Neural cell (in vitro differentiated cells): ENCODE data around the gene PPP3CA. TPM values are rescaled to one million over a fixed set of nuclear protein-coding genes. Genes with fewer than 3 reads are reported as not detected.

Experiments
- H2AFZ ChIP-seq: fragments of 200-600, 300-800 bp; sonication (generic), shearing (Covaris generic); 2 replicates; pipeline ENCODE4 v1.6.0; 2014; ENCODE audit warnings: low read depth, mild to moderate bottlenecking, antibody characterized with exemption, low read length, moderate library complexity
- H3F3A ChIP-seq: fragments of 200-600 bp; shearing (Covaris generic); 2 replicates; pipeline ENCODE4 v1.6.1; 2016; ENCODE audit warnings: mild to moderate bottlenecking, moderate library complexity, mixed read lengths, antibody characterized with exemption, low read length; ENCODE audit not compliant: insufficient read depth, poor library complexity, severe bottlenecking
- H3K27ac ChIP-seq: fragments of 200-600, 300-800 bp; sonication (generic), shearing (Covaris generic); 2 replicates; pipeline ENCODE4 v1.5.1; 2014; ENCODE audit warnings: mild to moderate bottlenecking, low read length, moderate library complexity
- H3K27me3 ChIP-seq: fragments of 300-800, 200-600 bp; sonication (generic), shearing (Covaris generic); 2 replicates; pipeline ENCODE4 v1.6.0; 2014; ENCODE audit warnings: mild to moderate bottlenecking, low read depth, low read length, moderate library complexity; ENCODE audit not compliant: insufficient read depth
- H3K36me3 ChIP-seq: fragments of 300-800, 200-600 bp; sonication (generic), shearing (Covaris generic); 2 replicates; pipeline ENCODE4 v1.5.1; 2014; ENCODE audit warnings: mild to moderate bottlenecking, antibody characterized with exemption, low read length, moderate library complexity; ENCODE audit not compliant: insufficient read depth
- H3K4me2 ChIP-seq: fragments of 300-800, 200-600 bp; sonication (generic), shearing (Covaris generic); 2 replicates; pipeline ENCODE4 v1.6.0; 2014; ENCODE audit warnings: mild to moderate bottlenecking, low read length
- H3K4me3 ChIP-seq: fragments of 300-800, 200-600 bp; sonication (generic), shearing (Covaris generic); 2 replicates; pipeline ENCODE4 v1.5.1; 2014; ENCODE audit warnings: mild to moderate bottlenecking, low read length, moderate library complexity
- H3K79me2 ChIP-seq: fragments of 200-600 bp; shearing (Covaris generic); replicated peaks from 2 replicates; pipeline ENCODE4 v1.6.0; 2014; ENCODE audit warnings: mild to moderate bottlenecking, low read length, moderate library complexity; ENCODE audit not compliant: insufficient read depth
- H3K9ac ChIP-seq: fragments of 300-800, 200-600 bp; sonication (generic), shearing (Covaris generic); 2 replicates; pipeline ENCODE4 v1.6.1; 2016; ENCODE audit warnings: mild to moderate bottlenecking, low read length, mixed read lengths
- H3K9me2 ChIP-seq: fragments of 200-600 bp; shearing (Covaris generic); 2 replicates; pipeline ENCODE4 v1.6.1; 2016; ENCODE audit warnings: mild to moderate bottlenecking, low read length, mixed read lengths; ENCODE audit not compliant: insufficient read depth
- H3K9me3 ChIP-seq: fragments of 200-600, 300-800 bp; sonication (generic), shearing (Covaris generic); 2 replicates; pipeline ENCODE4 v1.6.1; 2016; ENCODE audit warnings: mild to moderate bottlenecking, mixed run types, low read length, moderate library complexity, mixed read lengths
- H4K20me1 ChIP-seq: fragments of 200-600 bp; shearing (Covaris generic); 2 replicates; pipeline ENCODE4 v1.6.1; 2016; ENCODE audit warnings: mild to moderate bottlenecking, mixed run types; ENCODE audit not compliant: insufficient read depth
- CTCF ChIP-seq: fragments of 450-650 bp; IDR thresholded peaks from 2 replicates; pipeline ENCODE4 v1.5.1; 2014; ENCODE audit warnings: antibody characterized with exemption, mild to moderate bottlenecking, moderate library complexity; ENCODE audit not compliant: poor library complexity, severe bottlenecking
- EP300 ChIP-seq: fragments of 450-650 bp; conservative IDR thresholded peaks from 2 replicates; pipeline ENCODE4 v1.6.1; 2014; ENCODE audit warnings: antibody characterized with exemption, mild to moderate bottlenecking, moderate library complexity; ENCODE audit not compliant: poor library complexity, severe bottlenecking
- EZH2 ChIP-seq: fragments of 200-600, 300-800 bp; shearing (Covaris generic), sonication (generic); IDR thresholded peaks from 2 replicates; pipeline ENCODE4 v1.6.1; 2014; ENCODE audit warnings: antibody characterized with exemption, low read length, borderline replicate concordance, mild to moderate bottlenecking; ENCODE audit not compliant: insufficient read depth, poor library complexity, severe bottlenecking
- MXI1 ChIP-seq: fragments of 450-650 bp; conservative IDR thresholded peaks from 2 replicates; pipeline ENCODE4 v1.6.1; 2014; ENCODE audit warnings: antibody characterized with exemption, mild to moderate bottlenecking; ENCODE audit not compliant: poor library complexity, severe bottlenecking
- POLR2AphosphoS5 ChIP-seq: IDR thresholded peaks from 2 replicates; pipeline ENCODE4 v1.6.1; 2012
- RAD21 ChIP-seq: fragments of 450-650 bp; conservative IDR thresholded peaks from 2 replicates; pipeline ENCODE4 v1.6.1; 2014; ENCODE audit warnings: antibody characterized with exemption, mild to moderate bottlenecking, moderate library complexity
- REST ChIP-seq: IDR thresholded peaks from 2 replicates; pipeline ENCODE4 v1.6.1; 2012; ENCODE audit warnings: borderline replicate concordance
- SMC3 ChIP-seq: fragments of 450-650 bp; conservative IDR thresholded peaks from 2 replicates; pipeline ENCODE4 v1.6.1; 2014; ENCODE audit warnings: antibody characterized with exemption, mild to moderate bottlenecking, moderate library complexity; ENCODE audit not compliant: poor library complexity
- TAF1 ChIP-seq: IDR thresholded peaks from 2 replicates; pipeline ENCODE4 v1.6.1; 2012; ENCODE audit warnings: low read depth
- polyA plus RNA-seq: library from polyadenylated mRNA; depleted of rRNA; stranded (reverse); fragments of >200 nt; gene quantifications from 2 replicates; pipeline ENCODE4 v1.2.3, GENCODE V29; 2014

PPP3CA gene
- polyA plus RNA-seq, 1 donor from 2014 or later: 78.2 TPM

GRCh38 chr4:101256222-101256621 lies 91.1 kb downstream of the PPP3CA start:
- no peaks in the 10 kb centered on the region for H3F3A ChIP-seq
- no peaks in the 10 kb centered on the region for H4K20me1 ChIP-seq
- no peak overlapping the region for H3K27ac ChIP-seq
- no peaks in the 10 kb centered on the region for H3K79me2 ChIP-seq
- no peaks in the 10 kb centered on the region for H3K36me3 ChIP-seq
- H3K27me3 ChIP-seq: no peaks in the 10 kb centered on the region
- no peak overlapping the region for H3K4me3 ChIP-seq
- H3K4me2 ChIP-seq: no peak overlapping the region
- H3K9me3 ChIP-seq: no peaks in the 10 kb centered on the region
- no peak overlapping the region for H3K9ac ChIP-seq
- no peak for TF ChIP-seq EP300
- no peak for TF ChIP-seq MXI1
- no peak for TF ChIP-seq EZH2
- TF ChIP-seq REST: no peak
- no peak for TF ChIP-seq SMC3
- TF ChIP-seq POLR2AphosphoS5: no peak
- TF ChIP-seq TAF1: no peak
- no peak for TF ChIP-seq RAD21
- no peak for TF ChIP-seq CTCF
- no peak overlapping the region for H2AFZ ChIP-seq
- no peaks in the 10 kb centered on the region for H3K9me2 ChIP-seq

GRCh38 chr4:101254776-101255175 lies 92.5 kb downstream of the PPP3CA start:
- H2AFZ ChIP-seq: no peak overlapping the region
- no peak overlapping the region for H3K9ac ChIP-seq
- H3K9me2 ChIP-seq: no peaks in the 10 kb centered on the region
- no peaks in the 10 kb centered on the region for H3K79me2 ChIP-seq
- no peak overlapping the region for H3K4me3 ChIP-seq
- H4K20me1 ChIP-seq: no peaks in the 10 kb centered on the region
- no peaks in the 10 kb centered on the region for H3K27me3 ChIP-seq
- TF ChIP-seq MXI1: no peak
- no peak for TF ChIP-seq SMC3
- no peak for TF ChIP-seq TAF1
- no peak for TF ChIP-seq REST
- no peak for TF ChIP-seq POLR2AphosphoS5
- no peak for TF ChIP-seq CTCF
- no peak for TF ChIP-seq EP300
- no peak for TF ChIP-seq RAD21
- TF ChIP-seq EZH2: no peak
- H3K9me3 ChIP-seq: no peaks in the 10 kb centered on the region
- no peaks in the 10 kb centered on the region for H3K36me3 ChIP-seq
- H3K4me2 ChIP-seq: no peak overlapping the region
- no peaks in the 10 kb centered on the region for H3F3A ChIP-seq
- no peak overlapping the region for H3K27ac ChIP-seq
